IMR-90 (cell line): Measurements from ENCODE around the gene AKT1S1. TPM values are rescaled to one million over a fixed set of nuclear protein-coding genes. Genes with fewer than 3 reads are reported as not detected.

Experiments
- ATAC-seq: fragments of 200-7000 bp; cut with Tn5 transposase; 2 replicates; pipeline ENCODE4 v1.9.1; 2020; ENCODE audit warnings: low read depth, mild to moderate bottlenecking, moderate library complexity
- BruUV-seq: library from RNA; stranded (reverse); fragments of 400-500 nt; replicated peaks from 2 replicates; lab custom pipeline; 2021; lab: Mats Ljungman, UMichigan
- CTCF ChIA-PET: fragments of 300-600 bp; formaldehyde crosslinking; extraction: SDS; loops from one replicate; lab custom pipeline; 2021; ENCODE audit warnings: antibody characterized with exemption; lab: Yijun Ruan, JAX
- POLR2A ChIA-PET: fragments of 300-600 bp; sonication (Branson Sonifier 250); formaldehyde crosslinking; loops from one replicate; lab custom pipeline; 2022; ENCODE audit warnings: antibody characterized with exemption; ENCODE audit not compliant: unreplicated experiment; lab: Charles Lee
- DNase-seq: peaks from one replicate; pipeline ENCODE4 v3.0.0; 2013
- H2AFZ ChIP-seq: replicated peaks from 2 replicates; pipeline ENCODE3; 2013; ENCODE audit warnings: low read length, mild to moderate bottlenecking; ENCODE audit not compliant: poor library complexity
- H2AK5ac ChIP-seq: 2 replicates; pipeline ENCODE4 v1.6.1; 2013; ENCODE audit warnings: low read depth, low read length, inconsistent platforms
- H2AK9ac ChIP-seq: replicated peaks from 2 replicates; pipeline ENCODE3; 2013; ENCODE audit warnings: mild to moderate bottlenecking, low read depth, low read length, moderate library complexity; ENCODE audit not compliant: poor library complexity
- H2BK120ac ChIP-seq: 2 replicates; pipeline ENCODE4 v1.6.1; 2013; ENCODE audit warnings: low read depth, low read length, inconsistent platforms
- H2BK15ac ChIP-seq: 3 replicates; pipeline ENCODE4 v1.6.1; 2013; ENCODE audit warnings: low read depth, low read length, inconsistent platforms
- H2BK20ac ChIP-seq: 2 replicates; pipeline ENCODE4 v1.6.1; 2013; ENCODE audit warnings: low read depth, mild to moderate bottlenecking, inconsistent platforms, low read length, moderate library complexity
- H2BK5ac ChIP-seq: 2 replicates; pipeline ENCODE4 v1.6.1; 2013; ENCODE audit warnings: mild to moderate bottlenecking, low read depth, low read length, inconsistent platforms; ENCODE audit not compliant: poor library complexity, severe bottlenecking
- H3K14ac ChIP-seq: replicated peaks from 2 replicates; pipeline ENCODE4 v1.6.1; 2013; ENCODE audit warnings: low read depth, low read length, inconsistent platforms
- H3K18ac ChIP-seq: 2 replicates; pipeline ENCODE4 v1.6.1; 2013; ENCODE audit warnings: low read depth, low read length, control low read depth
- H3K23ac ChIP-seq: 2 replicates; pipeline ENCODE4 v1.6.1; 2013; ENCODE audit warnings: low read depth, low read length, inconsistent platforms
- H3K27ac ChIP-seq: 2 replicates; pipeline ENCODE4 v1.5.1; 2013; ENCODE audit warnings: mild to moderate bottlenecking, control low read depth, low read length; ENCODE audit not compliant: insufficient read depth
- H3K27me3 ChIP-seq: 2 replicates; pipeline ENCODE4 v1.6.1; 2013; ENCODE audit warnings: low read length; ENCODE audit not compliant: control insufficient read depth, insufficient read depth
- H3K36me3 ChIP-seq: 2 replicates; pipeline ENCODE4 v1.6.1; 2013; ENCODE audit warnings: low read length, mixed read lengths; ENCODE audit not compliant: control insufficient read depth, insufficient read depth
- H3K4ac ChIP-seq: 2 replicates; pipeline ENCODE4 v1.6.1; 2013; ENCODE audit warnings: low read depth, low read length, inconsistent platforms
- H3K4me1 ChIP-seq: 2 replicates; pipeline ENCODE4 v1.6.1; 2013; ENCODE audit warnings: low read length, mixed read lengths; ENCODE audit not compliant: control insufficient read depth, insufficient read depth
- H3K4me2 ChIP-seq: 2 replicates; pipeline ENCODE4 v1.6.1; 2013; ENCODE audit warnings: low read depth, mild to moderate bottlenecking, control low read depth, low read length, moderate library complexity
- H3K4me3 ChIP-seq: 2 replicates; pipeline ENCODE4 v1.5.1; 2013; ENCODE audit warnings: low read depth, mild to moderate bottlenecking, control low read depth, low read length, moderate library complexity; ENCODE audit not compliant: insufficient read depth
- H3K56ac ChIP-seq: 2 replicates; pipeline ENCODE4 v1.6.1; 2013; ENCODE audit warnings: low read length, inconsistent platforms; ENCODE audit not compliant: insufficient read depth; ENCODE audit errors: extremely low read depth
- H3K79me1 ChIP-seq, 2 experiments: 2 replicates each; pipeline ENCODE4 v1.6.1; 2013; ENCODE audit warnings: low read length in 2 of 2, inconsistent platforms in 1 of 2, low read depth in 1 of 2
- H3K9ac ChIP-seq: 2 replicates; pipeline ENCODE4 v1.6.1; 2013; ENCODE audit warnings: low read depth, low read length, control low read depth
- H3K9me1 ChIP-seq: 2 replicates; pipeline ENCODE4 v1.6.1; 2013; ENCODE audit warnings: low read length, inconsistent platforms; ENCODE audit not compliant: insufficient read depth
- H3K9me3 ChIP-seq: 2 replicates; pipeline ENCODE4 v1.6.1; 2013; ENCODE audit warnings: low read length; ENCODE audit not compliant: control insufficient read depth, insufficient read depth
- H4K20me1 ChIP-seq: 2 replicates; pipeline ENCODE4 v1.6.1; 2013; ENCODE audit warnings: low read length, inconsistent platforms; ENCODE audit not compliant: insufficient read depth
- H4K5ac ChIP-seq: 2 replicates; pipeline ENCODE4 v1.6.1; 2013; ENCODE audit warnings: mild to moderate bottlenecking, low read depth, low read length, control low read depth
- H4K8ac ChIP-seq, 2 experiments: 2 replicates each; pipeline ENCODE4 v1.6.1; 2013; ENCODE audit warnings: low read depth in 2 of 2, low read length in 2 of 2, control low read depth in 1 of 2, inconsistent platforms in 1 of 2
- H4K91ac ChIP-seq: 2 replicates; pipeline ENCODE4 v1.6.1; 2013; ENCODE audit warnings: low read depth, low read length, inconsistent platforms; ENCODE audit not compliant: insufficient read depth
- ELK1 ChIP-seq: fragments of 150-350 bp; IDR thresholded peaks from 2 replicates; pipeline ENCODE4 v1.6.1; 2016; ENCODE audit warnings: low read depth, mild to moderate bottlenecking, low read length, moderate library complexity, borderline replicate concordance
- WGBS, 2 experiments: methylation state at CpG; one replicate each; pipeline versions ENCODE4 v1.1.5 to v1.1.7; 2013; ENCODE audit warnings: missing lambda C conversion rate in 2 of 2; ENCODE audit not compliant: insufficient read length in 1 of 2; ENCODE audit errors: extremely low coverage in 2 of 2; 5-methylcytosine and 5-hydroxymethylcytosine counted together
- dilution Hi-C: fragments of 300-500 bp; cut with HindIII; formaldehyde crosslinking; loops from one replicate; pipeline ENCODE4 v1.14.3; 2018; ENCODE audit warnings: low sequenced_read_pairs; ENCODE audit not compliant: unreplicated experiment
- in situ Hi-C: fragments of 300-500 bp; cut with MboI; formaldehyde crosslinking; loops from 3 replicates; pipeline ENCODE4 v1.14.3; 2019; ENCODE audit warnings: low sequenced_read_pairs, inconsistent platforms, mixed read lengths
- intact Hi-C: fragments of 100-400 bp; cut with micrococcal nuclease; formaldehyde crosslinking; loops from 2 replicates; pipeline ENCODE4 v1.10.0; 2022
- polyA plus RNA-seq, 3 experiments: library from polyadenylated mRNA; depleted of rRNA; stranded (reverse); fragments of >200 nt; gene quantifications; 2 replicates each; pipeline ENCODE4 v1.2.3, GENCODE V29; 2012; ENCODE audit warnings: low replicate concordance in 1 of 3
- total RNA-seq: library from RNA; depleted of rRNA; stranded (reverse); fragments of >200 nt; gene quantifications from 2 replicates; pipeline ENCODE4 v1.2.3, GENCODE V29; 2012

AKT1S1 gene
- total and polyA plus RNA-seq, 2 of the 4 experiments (the other 2 are of a cell fraction): 3.6 to 54.4 TPM

DNA sequence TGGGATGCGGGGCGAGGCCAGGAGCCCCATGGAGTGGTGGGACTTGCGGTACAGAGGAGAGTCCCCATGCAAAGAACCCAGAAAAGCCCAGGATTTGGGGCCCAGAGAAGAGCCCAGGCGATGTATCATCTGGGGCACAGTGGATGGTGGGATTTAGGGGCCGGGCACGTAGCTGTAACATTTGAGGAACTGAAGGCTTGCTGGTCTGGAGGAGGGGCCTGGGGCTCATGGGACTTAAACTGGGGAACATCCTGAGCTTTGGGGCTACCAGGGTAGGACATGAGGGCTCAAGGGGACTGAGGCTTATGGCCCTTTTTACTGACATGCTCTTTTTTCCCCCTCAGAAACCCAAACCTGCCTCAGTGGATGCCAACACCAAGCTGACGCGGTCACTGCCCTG lies 45.6 kb downstream of the AKT1S1 start:
- H2BK15ac ChIP-seq: no peak overlapping the region
- no peak overlapping the region for H3K18ac ChIP-seq
- no peak overlapping the region for H2BK5ac ChIP-seq
- H3K4ac ChIP-seq: no peak overlapping the region
- no peak overlapping the region for H3K4me3 ChIP-seq
- no peak overlapping the region for H4K8ac ChIP-seq
- H3K9me3 ChIP-seq: no peaks in the 10 kb centered on the region
- TF ChIP-seq ELK1: no peak
- peaks cover 18% of the 10 kb centered on the region for H4K20me1 ChIP-seq
- H2BK120ac ChIP-seq: no peak overlapping the region
- no peak overlapping the region for H3K9ac ChIP-seq
- 91% methylated on average over 3 of the region's 8 CpGs; no CpG with 5 or more reads in 1 of the 2 experiments for WGBS, 2 experiments
- H2AFZ ChIP-seq: no peak overlapping the region
- no peaks in the 10 kb centered on the region for H3K27me3 ChIP-seq
- H4K91ac ChIP-seq: no peak overlapping the region
- no peak overlapping the region for H3K4me2 ChIP-seq
- ChIA-PET POLR2A (no interaction called here), CTCF (no interaction called here)
- H2BK20ac ChIP-seq: no peak overlapping the region
- peaks cover 0 to 22% of the 10 kb centered on the region in 2 experiments; a peak in 2 of 4 replicates for H3K79me1 ChIP-seq
- intact Hi-C loops: no loop called here
- no peak overlapping the region for H3K23ac ChIP-seq
- H3K14ac ChIP-seq: no peak overlapping the region
- no peak overlapping the region for H3K27ac ChIP-seq
- DNase-seq (no peak), ATAC-seq (no peak)
- peaks cover 73% of the 10 kb centered on the region for H3K36me3 ChIP-seq
- no peak overlapping the region for H4K5ac ChIP-seq
- peaks cover 3% of the 10 kb centered on the region; the same call in 1 of the 2 replicates for H3K9me1 ChIP-seq
- no peak overlapping the region for H2AK9ac ChIP-seq
- in situ Hi-C loops: no loop called here
- H3K4me1 ChIP-seq: no peaks in the 10 kb centered on the region
- dilution Hi-C loops: no loop called here
- no peak overlapping the region for H3K56ac ChIP-seq
- no peak overlapping the region for H2AK5ac ChIP-seq
- BruUV-seq: no TSS peak
